NCI-H1092 treated with DMSO at 0.1 percent for 48 hours (cell line): ENCODE results near the gene PELO.
"Not testable (repeated sequence)": the region's sequence is repeated elsewhere in the genome, so short reads cannot be mapped to it uniquely, and the experiment has no call there.

ENCODE experiments used
- DNase-seq: peaks from one replicate; lab custom pipeline; 2025; lab: John Stamatoyannopoulos, UW

The PELO gene

GRCh38 chr5:52787600-52788504 is at the start of gene PELO, which contains the start of gene ITGA1:
Gene PELO (plus strand): TSS chr5:52787916. CDS start chr5:52800395, 12,479 bp downstream.
Gene ITGA1 (plus strand): TSS chr5:52787916. CDS start chr5:52788354, 438 bp downstream.
- no peak for DNase-seq

GRCh38 chr5:52738095-52738506 is 49.6 kb upstream of the PELO start:
- no peak for DNase-seq

GRCh38 chr5:52740007-52740406 is 47.7 kb upstream of the PELO start:
- no peak for DNase-seq

GRCh38 chr5:52743012-52743411 is 44.7 kb upstream of the PELO start:
- DNase-seq, result no peak

GRCh38 chr5:52743529-52743928 is 44.2 kb upstream of the PELO start:
- no peak for DNase-seq

- DNase-seq, result no peak
Observed at GRCh38 chr5:52743970-52744369, 43.7 kb upstream of the PELO start.

- DNase-seq, result not testable (repeated sequence)
Observed at GRCh38 chr5:52744867-52745458, 42.8 kb upstream of the PELO start.

- DNase-seq, result no peak
Observed at GRCh38 chr5:52746539-52746938, 41.2 kb upstream of the PELO start.

- DNase-seq, result no peak
Observed at GRCh38 chr5:52748590-52748989, 39.1 kb upstream of the PELO start.

- no peak for DNase-seq
Observed at GRCh38 chr5:52749666-52750065, 38.0 kb upstream of the PELO start.

GRCh38 chr5:52751137-52751536 is 36.6 kb upstream of the PELO start:
- no peak for DNase-seq

GRCh38 chr5:52754051-52754450 is 33.7 kb upstream of the PELO start:
- DNase-seq, result no peak

GRCh38 chr5:52757527-52757926 is 30.2 kb upstream of the PELO start:
- DNase-seq, result no peak

GRCh38 chr5:52758014-52758413 is 29.7 kb upstream of the PELO start:
- DNase-seq, result no peak

GRCh38 chr5:52759331-52759730 is 28.4 kb upstream of the PELO start:
- DNase-seq, result no peak

GRCh38 chr5:52760695-52761366 is 26.9 kb upstream of the PELO start:
- DNase-seq, result no peak

- DNase-seq, result no peak
Observed at GRCh38 chr5:52767217-52767743, 20.4 kb upstream of the PELO start.

- DNase-seq, result no peak
Observed at GRCh38 chr5:52767766-52768480, 19.8 kb upstream of the PELO start.

GRCh38 chr5:52769061-52769460 is 18.7 kb upstream of the PELO start:
- DNase-seq, result no peak

- no peak for DNase-seq
Observed at GRCh38 chr5:52770287-52770939, 17.3 kb upstream of the PELO start.

- no peak for DNase-seq
Observed at GRCh38 chr5:52771343-52772039, 16.2 kb upstream of the PELO start.
